Upper lobe of right lung (tissue), 1 donor: ENCODE results near the gene LONRF2. TPM values are rescaled to one million over a fixed set of nuclear protein-coding genes. Genes with fewer than 3 reads are reported as not detected.

Experiments used
- ATAC-seq: fragments of 200-7000 bp; cut with Tn5 transposase; one replicate; pipeline ENCODE4 v1.9.1; 2020; ENCODE audit warnings: mild to moderate bottlenecking, moderate library complexity
- DNase-seq: peaks from one replicate; pipeline ENCODE4 v3.0.0-alpha.2; 2020
- H3K27ac ChIP-seq: fragments of 200-600 bp; one replicate; pipeline ENCODE4 v1.8.0; 2022
- H3K27me3 ChIP-seq: fragments of 200-600 bp; one replicate; pipeline ENCODE4 v1.8.0; 2022; ENCODE audit warnings: mild to moderate bottlenecking
- H3K36me3 ChIP-seq: fragments of 200-600 bp; one replicate; pipeline ENCODE4 v1.8.0; 2022
- H3K4me1 ChIP-seq: fragments of 200-600 bp; one replicate; pipeline ENCODE4 v1.8.0; 2022
- H3K4me3 ChIP-seq: fragments of 200-600 bp; one replicate; pipeline ENCODE4 v1.8.0; 2022; ENCODE audit warnings: mild to moderate bottlenecking
- H3K9me3 ChIP-seq: fragments of 200-600 bp; one replicate; pipeline ENCODE4 v1.8.0; 2022
- CTCF ChIP-seq: fragments of 200-600 bp; IDR thresholded peaks from one replicate; pipeline ENCODE4 v1.8.0; 2022; ENCODE audit warnings: antibody characterized with exemption
- intact Hi-C: fragments of 100-400 bp; cut with DNase I; formaldehyde crosslinking; loops from one replicate; pipeline ENCODE4 v1.11.0; 2022
- total RNA-seq: library from RNA; stranded (reverse); fragmentation: NEBNext Ultra II Directional; extraction: Animal tissue kit (Norgen Biotek cat#: 25700); gene quantifications from one replicate; pipeline ENCODE4 v1.2.1, GENCODE V29; 2021
- donor health status: DM: no; HTN: yes; CAD: no; lungs with severe emphysema.

LONRF2 gene
- total RNA-seq, 1 donor from 2014 or later: 4.2 TPM

DNA sequence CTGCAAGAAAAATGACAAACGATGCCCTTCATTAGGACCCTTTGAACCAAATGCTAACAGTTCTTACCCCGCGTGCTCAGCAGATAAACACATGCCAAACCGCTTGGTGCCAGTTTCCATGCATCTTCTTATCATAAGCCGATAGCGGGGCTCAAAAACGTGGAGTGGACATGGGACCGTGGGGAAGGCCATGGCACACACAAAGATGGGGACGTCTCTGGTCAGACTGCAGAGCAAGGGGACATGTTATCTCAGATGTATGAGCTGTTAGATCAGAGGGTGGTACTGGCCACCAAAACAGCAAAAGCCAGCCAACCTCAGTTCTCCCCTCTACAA is 28.2 kb downstream of the LONRF2 start:
- DNase-seq: no peak
- Histone ChIP-seq H3K9me3 (no peaks in the 10 kb centered on the region), H3K27ac (no peak overlapping the region), H3K4me3 (no peak overlapping the region), H3K36me3 (no peaks in the 10 kb centered on the region), H3K27me3 (peaks cover 7% of the 10 kb centered on the region), H3K4me1 (no peaks in the 10 kb centered on the region)
- no peak for ATAC-seq
- intact Hi-C loops: no loop called here
- no peak for TF ChIP-seq CTCF

DNA sequence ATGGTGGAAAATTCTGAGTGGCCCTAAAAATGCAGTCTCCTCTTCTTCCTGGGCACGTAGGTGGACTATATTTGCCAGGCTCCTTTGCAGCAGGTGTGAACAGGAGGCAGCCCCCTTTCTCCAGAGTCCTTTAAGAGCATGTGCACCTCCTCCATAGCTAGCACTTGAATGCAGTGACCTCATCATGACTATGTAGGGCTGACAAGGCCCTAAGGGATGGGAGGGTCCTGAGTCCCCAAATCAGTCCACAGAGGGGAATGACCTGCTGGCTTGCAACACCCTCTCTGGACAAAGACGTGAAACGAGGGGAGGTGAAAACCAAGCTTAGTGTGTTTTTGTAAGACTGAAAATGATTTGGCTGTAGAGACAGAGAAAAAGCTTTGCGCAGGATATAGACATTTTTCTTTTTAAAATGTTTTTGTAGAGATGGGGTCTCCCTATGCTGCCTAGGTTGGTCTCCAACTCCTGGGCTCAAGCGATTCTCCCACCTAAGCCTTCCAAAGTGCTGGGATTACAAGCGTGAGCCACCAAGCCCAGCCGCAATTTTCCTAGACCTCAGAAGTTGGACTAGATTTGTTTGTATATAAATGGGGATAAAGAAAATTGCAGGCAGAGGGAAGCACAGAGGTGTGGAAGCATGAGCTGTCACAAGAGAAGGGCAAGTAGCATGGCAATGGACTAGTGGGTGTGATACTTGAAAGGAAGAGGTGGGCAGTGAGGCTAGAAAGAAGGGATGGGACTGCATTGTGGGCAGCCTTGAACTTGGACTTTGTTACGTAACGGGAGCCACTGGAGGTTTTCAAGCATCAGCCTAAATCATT is 28.8 kb downstream of the LONRF2 start:
- intact Hi-C loops: no loop called here
- no peak for DNase-seq
- Histone ChIP-seq H3K9me3 (no peaks in the 10 kb centered on the region), H3K4me3 (no peak overlapping the region), H3K27ac (no peak overlapping the region), H3K36me3 (no peaks in the 10 kb centered on the region), H3K27me3 (peaks cover 7% of the 10 kb centered on the region), H3K4me1 (no peaks in the 10 kb centered on the region)
- no peak for TF ChIP-seq CTCF
- no peak for ATAC-seq

DNA sequence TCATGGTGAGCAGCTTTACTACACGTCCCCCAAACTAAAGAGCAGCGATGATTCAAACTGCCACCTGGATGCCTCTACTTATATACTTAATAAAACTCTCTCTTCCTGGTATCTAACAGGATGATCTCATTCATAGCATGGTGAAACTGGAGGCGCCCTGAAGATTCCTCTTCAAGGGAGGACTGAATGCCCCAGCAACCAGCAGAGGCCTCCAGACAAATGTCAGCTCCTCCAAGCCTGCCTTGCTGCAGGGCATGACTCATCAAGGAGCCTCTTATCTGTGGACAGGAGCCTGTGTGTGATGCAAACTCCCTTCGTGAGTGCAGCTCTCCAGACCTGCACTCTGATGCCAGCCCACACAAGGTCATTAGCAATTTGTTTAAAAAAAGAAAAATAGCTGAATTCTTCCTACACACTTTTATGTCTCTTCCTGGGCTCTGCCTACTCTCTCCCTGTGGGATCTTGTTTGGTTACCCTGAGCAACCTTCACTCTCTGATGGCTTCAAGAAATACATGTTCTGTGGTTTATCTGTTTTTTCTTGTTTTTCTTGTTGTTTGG is 30.2 kb downstream of the LONRF2 start:
- Histone ChIP-seq H3K4me3 (no peak overlapping the region), H3K36me3 (no peaks in the 10 kb centered on the region), H3K4me1 (no peaks in the 10 kb centered on the region), H3K9me3 (no peaks in the 10 kb centered on the region), H3K27ac (peak overlapping the region; percentile 87), H3K27me3 (no peaks in the 10 kb centered on the region)
- peak; percentile 74 for DNase-seq
- ATAC-seq: peak; percentile 81
- TF ChIP-seq CTCF: no peak
- intact Hi-C loops: no loop called here

DNA sequence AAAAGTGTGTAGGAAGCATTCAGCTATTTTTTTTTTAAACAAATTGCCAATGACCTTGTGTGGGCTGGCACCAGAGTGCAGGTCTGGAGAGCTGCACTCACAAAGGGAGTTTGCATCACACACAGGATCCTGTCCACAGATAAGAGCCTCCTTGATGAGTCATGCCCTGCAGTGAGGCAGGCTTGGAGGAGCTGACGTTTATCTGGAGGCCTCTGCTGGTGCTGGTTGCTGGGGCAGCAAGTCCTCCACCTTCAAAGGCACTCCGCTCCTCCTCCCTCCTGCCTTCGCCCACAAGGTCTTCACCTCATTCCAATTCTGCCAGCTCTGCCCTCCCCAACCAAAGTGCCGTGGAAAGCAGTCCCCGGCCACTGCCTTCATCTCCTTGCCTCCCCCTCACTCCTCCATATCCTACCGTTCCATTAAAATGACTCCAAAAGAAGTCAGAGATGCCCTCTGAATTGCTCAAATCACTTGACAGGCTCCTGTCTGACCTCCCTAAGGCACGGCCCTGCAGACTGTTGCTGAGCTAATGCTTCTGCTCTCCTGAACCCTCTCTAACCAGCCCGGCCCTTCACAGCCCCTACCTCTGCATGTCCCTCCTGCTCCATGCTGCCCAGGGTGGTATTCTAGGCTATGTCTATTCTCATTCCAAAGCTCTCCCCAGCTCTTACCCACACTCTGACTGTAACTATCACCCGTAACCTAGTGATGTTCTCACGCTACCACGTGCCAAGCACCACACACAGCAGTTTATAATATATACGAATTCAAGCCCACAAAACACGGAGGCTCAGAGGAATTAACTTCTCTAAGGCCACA is 30.9 kb downstream of the LONRF2 start:
- H3K4me3 ChIP-seq: no peak overlapping the region
- peak overlapping the region; percentile 87 for H3K27ac ChIP-seq
- H3K36me3 ChIP-seq: no peaks in the 10 kb centered on the region
- no peaks in the 10 kb centered on the region for H3K4me1 ChIP-seq
- ATAC-seq (peak; percentile 94), DNase-seq (peak; percentile 88)
- no peaks in the 10 kb centered on the region for H3K27me3 ChIP-seq
- H3K9me3 ChIP-seq: no peaks in the 10 kb centered on the region
- intact Hi-C loops: no loop called here
- TF ChIP-seq CTCF: no peak

- intact Hi-C loops: no loop called here
- Histone ChIP-seq H3K27ac (peak overlapping the region; percentile 26), H3K36me3 (no peaks in the 10 kb centered on the region), H3K9me3 (no peaks in the 10 kb centered on the region), H3K27me3 (no peaks in the 10 kb centered on the region), H3K4me1 (no peaks in the 10 kb centered on the region), H3K4me3 (no peak overlapping the region)
- DNase-seq (no peak), ATAC-seq (no peak)
- no peak for TF ChIP-seq CTCF
These were observed 31.6 kb downstream of the LONRF2 start for GRCh38 chr2:100290718-100291151.
